Measurements from ENCODE around the gene CCDC34.

The CCDC34 gene
- total RNA-seq, result 2.4 to 4.8 (median 3.7) reads per million in 4 experiments

GRCh38 chr11:27362749-27363575 lies at the start of gene CCDC34:
TSS of gene CCDC34 (minus strand) at chr11:27363215. CDS start at chr11:27363194, 21 bp downstream.
- peak; percentile 81 for DNase-seq

GRCh38 chr11:27412192-27412691 lies 49.2 kb upstream of the CCDC34 start:
- no peak for DNase-seq

GRCh38 chr11:27411328-27411727 lies 48.3 kb upstream of the CCDC34 start:
- no peak for DNase-seq

GRCh38 chr11:27410272-27410671 lies 47.3 kb upstream of the CCDC34 start:
- DNase-seq, result no peak

- no peak for DNase-seq
Measured at GRCh38 chr11:27409742-27410141, 46.7 kb upstream of the CCDC34 start.

GRCh38 chr11:27409049-27409448 lies 46.0 kb upstream of the CCDC34 start:
- no peak for DNase-seq

GRCh38 chr11:27408246-27408800 lies 45.3 kb upstream of the CCDC34 start:
- DNase-seq, result no peak

GRCh38 chr11:27406498-27407354 lies 43.7 kb upstream of the CCDC34 start:
- no peak for DNase-seq

GRCh38 chr11:27405134-27405533 lies 42.1 kb upstream of the CCDC34 start:
- DNase-seq, result no peak

- DNase-seq, result no peak
Measured at GRCh38 chr11:27404427-27404826, 41.4 kb upstream of the CCDC34 start.

GRCh38 chr11:27403195-27403594 lies 40.2 kb upstream of the CCDC34 start:
- DNase-seq, result no peak

GRCh38 chr11:27402450-27402849 lies 39.4 kb upstream of the CCDC34 start:
- DNase-seq, result no peak

- no peak for DNase-seq
Measured at GRCh38 chr11:27401833-27402316, 38.9 kb upstream of the CCDC34 start.

GRCh38 chr11:27401280-27401832 lies 38.3 kb upstream of the CCDC34 start:
- no peak for DNase-seq

- DNase-seq, result no peak
Measured at GRCh38 chr11:27398400-27398770, 35.4 kb upstream of the CCDC34 start.

- DNase-seq, result no peak
Measured at GRCh38 chr11:27397624-27398399, 34.8 kb upstream of the CCDC34 start.

- no peak for DNase-seq
Measured at GRCh38 chr11:27396259-27396839, 33.3 kb upstream of the CCDC34 start.

- no peak for DNase-seq
Measured at GRCh38 chr11:27395556-27396258, 32.7 kb upstream of the CCDC34 start.

- DNase-seq, result no peak
Measured at GRCh38 chr11:27394781-27395228, 31.8 kb upstream of the CCDC34 start.

GRCh38 chr11:27392278-27393114 lies 29.5 kb upstream of the CCDC34 start:
- no peak for DNase-seq

Data from effector CD8-positive, alpha-beta T cell (primary cell).